ENCODE data around the gene GIPC3. TPM values are rescaled to one million over a fixed set of nuclear protein-coding genes. Genes with fewer than 3 reads are reported as not detected.
A peak's percentile ranks its signal among the peaks of the same experiment; 100 is the strongest.

Gene GIPC3
- total RNA-seq, 6 experiments from 2014 or later = 0.51 to 1.6 (median 0.80) TPM

- intact Hi-C loops (cut with DNase I) = no loop called here
- no peaks in the 10 kb centered on the region for H3K9me3 ChIP-seq
- no peak for DNase-seq
- peak overlapping the region in 1 of 3 donors; percentile 76 for H3K27ac ChIP-seq
- no peaks in the 10 kb centered on the region for H3K27me3 ChIP-seq
- no peak for ATAC-seq
- TF ChIP-seq CTCF (IDR thresholded peaks at IDR 0.05) (no peak), POLR2A (IDR thresholded peaks at IDR 0.05) (no peak)
- H3K36me3 ChIP-seq = no peaks in the 10 kb centered on the region
- H3K4me3 ChIP-seq = peak overlapping the region; percentile 26 to 48 (median 42)
- peaks cover 0 to 11% (median 0%) of the 10 kb centered on the region in 4 donors for H3K4me1 ChIP-seq
- 30% methylated on average over 5 of the region's 5 CpGs for WGBS (ENCODE audit: insufficient coverage, low coverage, low lambda C conversion rate, missing lambda C conversion rate)
Measured at GRCh38 chr19:3605770-3606169, 20.5 kb downstream of the GIPC3 start.

GRCh38 chr19:3606174-3606689 is 21.0 kb downstream of the GIPC3 start:
- Histone ChIP-seq H3K27ac (peak overlapping the region; percentile 58 to 76 (median 67)), H3K4me3 (peak overlapping the region; percentile 26 to 48 (median 42)), H3K36me3 (peaks cover 0 to 1% (median under 1%) of the 10 kb centered on the region in 4 donors), H3K27me3 (no peaks in the 10 kb centered on the region), H3K4me1 (peaks cover 0 to 11% (median 0%) of the 10 kb centered on the region in 4 donors), H3K9me3 (no peaks in the 10 kb centered on the region)
- DNase-seq (peak; percentile 78 to 87 (median 86)), ATAC-seq (peak; percentile 66 to 82 (median 69))
- TF ChIP-seq POLR2A (IDR thresholded peaks at IDR 0.05) (no peak), CTCF (IDR thresholded peaks at IDR 0.05) (no peak)
- 0% methylated on average over 8 of the region's 35 CpGs for WGBS (ENCODE audit: insufficient coverage, low coverage, low lambda C conversion rate, missing lambda C conversion rate)
- intact Hi-C loops (cut with DNase I) = no loop called here

DNA sequence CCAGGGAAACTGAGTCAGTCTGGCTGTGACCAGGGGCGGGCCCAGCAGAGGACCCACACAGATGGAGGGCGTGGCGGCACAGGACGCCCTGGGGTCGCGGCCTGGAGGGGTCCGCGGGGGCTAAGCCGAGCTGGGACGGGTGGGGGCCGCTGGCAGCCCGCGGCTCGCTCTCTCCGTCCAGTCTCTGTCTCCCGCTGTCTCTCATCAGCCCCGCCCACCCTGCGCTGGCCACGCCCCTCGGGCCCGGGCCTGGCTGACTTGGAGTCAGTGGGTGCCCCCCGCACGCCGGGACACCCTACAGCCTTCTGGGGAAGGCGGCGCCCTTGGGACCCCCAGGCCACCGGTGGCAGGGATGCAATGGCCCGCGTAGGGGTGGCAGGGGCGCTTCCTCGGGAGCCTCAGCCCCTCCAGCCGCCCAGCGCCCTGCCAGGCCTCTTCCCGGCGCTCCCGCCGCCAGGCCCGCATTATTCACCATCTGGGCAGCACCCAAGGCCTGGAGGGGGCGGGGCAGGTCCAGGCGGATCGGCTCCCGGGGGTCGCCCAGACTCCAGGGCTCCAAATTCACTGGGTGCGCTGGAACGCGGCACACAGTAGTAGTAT is 21.5 kb downstream of the GIPC3 start, which contains the start of gene TBXA2R:
TBXA2R (minus strand) TSS at position 186 of the 600 bp plus-strand sequence. CDS start 6,241 bp downstream, outside the sequence.
- H3K9me3 ChIP-seq = no peaks in the 10 kb centered on the region
- peaks cover 0 to 7% (median 3%) of the 10 kb centered on the region in 4 donors for H3K36me3 ChIP-seq
- peak in 2 of 3 donors; percentile 77 to 78 for DNase-seq
- peak within 1 kb of the TSS; percentile 26 to 48 (median 42) for H3K4me3 ChIP-seq
- H3K4me1 ChIP-seq = peaks cover 0 to 11% (median 0%) of the 10 kb centered on the region in 4 donors
- intact Hi-C loops (cut with DNase I) = no loop called here
- peak within 1 kb of the TSS; percentile 58 to 76 (median 67) for H3K27ac ChIP-seq
- peak; percentile 47 to 58 (median 52) for ATAC-seq
- H3K27me3 ChIP-seq = no peaks in the 10 kb centered on the region
- 2% methylated on average over 14 of the region's 46 CpGs for WGBS (ENCODE audit: insufficient coverage, low coverage, low lambda C conversion rate, missing lambda C conversion rate)
- TF ChIP-seq CTCF (IDR thresholded peaks at IDR 0.05) = no peak
- TF ChIP-seq POLR2A (IDR thresholded peaks at IDR 0.05) = peak; percentile 31

GRCh38 chr19:3607303-3608078 is 22.2 kb downstream of the GIPC3 start:
- ATAC-seq = peak; percentile 14 to 53 (median 27)
- H3K36me3 ChIP-seq = peaks cover 0 to 13% (median 5%) of the 10 kb centered on the region in 4 donors
- DNase-seq = peak in 2 of 3 donors; percentile 58 to 67

More at GRCh38 chr19:3607303-3608078, 22.2 kb downstream of the GIPC3 start:
- no peak for TF ChIP-seq CTCF (IDR thresholded peaks at IDR 0.05)
- peak; percentile 24 for TF ChIP-seq POLR2A (IDR thresholded peaks at IDR 0.05)
- Histone ChIP-seq H3K9me3 (no peaks in the 10 kb centered on the region), H3K27me3 (no peaks in the 10 kb centered on the region), H3K4me1 (peaks cover 0 to 11% (median 0%) of the 10 kb centered on the region in 4 donors), H3K27ac (peak overlapping the region; percentile 58 to 76 (median 67)), H3K4me3 (peak overlapping the region; percentile 26 to 48 (median 42))
- 21% methylated on average over 10 of the region's 22 CpGs for WGBS (ENCODE audit: insufficient coverage, low coverage, low lambda C conversion rate, missing lambda C conversion rate)
- intact Hi-C loops (cut with DNase I) = no loop called here

Data from right lobe of liver (tissue), 6 donors.